RWPE1 (cell line): Measurements from ENCODE around the gene HK1.
"Not testable (repeated sequence)": the region's sequence is repeated elsewhere in the genome, so short reads cannot be mapped to it uniquely, and the experiment has no call there.

ENCODE experiments used
- CTCF ChIA-PET: fragments of 350-600 bp; sonication (Branson Sonifier 250); formaldehyde crosslinking; extraction: SDS; loops from one replicate; lab custom pipeline; 2021; lab: Yijun Ruan, JAX
- POLR2A ChIA-PET: fragments of 400-600 bp; formaldehyde crosslinking; extraction: SDS; loops from one replicate; lab custom pipeline; 2020; ENCODE audit warnings: antibody characterized with exemption; ENCODE audit not compliant: low non-redundant PET; lab: Yijun Ruan, JAX
- DNase-seq: peaks from one replicate; pipeline ENCODE4 v3.0.0; 2012; ENCODE audit warnings: low spot score
- H3K27ac ChIP-seq: fragments of 450-650 bp; 2 replicates; pipeline ENCODE4 v1.5.1; 2017
- TF ChIP-seq, protein P1 (sequence below): fragments of 450-650 bp; conservative IDR thresholded peaks from 2 replicates; pipeline ENCODE4 v1.5.1; 2017; ENCODE audit warnings: low read depth, mild to moderate bottlenecking

Gene HK1

DNA sequence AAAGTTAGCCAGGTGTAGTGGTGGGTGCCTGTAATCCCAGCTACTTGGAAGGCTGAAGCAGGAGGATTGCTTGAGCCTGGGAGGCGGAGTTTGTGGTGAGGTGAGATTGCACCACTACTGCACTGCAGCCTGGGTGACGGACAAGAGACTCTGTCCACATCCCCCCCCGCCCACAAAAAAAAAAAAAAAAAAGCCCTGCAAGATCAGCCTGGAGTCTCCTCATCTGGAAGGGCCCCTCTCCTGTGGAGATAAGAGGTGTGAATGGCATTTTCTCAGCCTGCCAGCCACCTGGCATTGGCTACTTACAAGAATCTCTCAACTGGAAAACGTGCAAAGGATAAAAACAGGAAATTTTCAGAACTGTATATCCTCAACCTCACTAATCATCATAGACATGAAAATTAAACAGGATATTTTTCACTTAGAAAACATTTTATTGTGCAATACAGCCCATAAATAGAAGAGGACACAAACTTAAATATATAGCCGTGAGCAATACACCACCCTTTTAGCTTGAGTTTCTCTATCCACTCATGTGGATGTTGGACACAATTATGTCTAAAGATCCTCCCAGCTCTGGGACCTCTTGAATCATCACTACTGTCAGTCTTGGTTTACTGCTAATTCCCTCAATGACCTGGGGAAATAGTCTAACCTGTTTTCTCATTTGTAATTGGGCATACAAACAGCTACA lies 161.7 kb downstream of the HK1 start:
- peak overlapping the region; percentile 95 for H3K27ac ChIP-seq

DNA sequence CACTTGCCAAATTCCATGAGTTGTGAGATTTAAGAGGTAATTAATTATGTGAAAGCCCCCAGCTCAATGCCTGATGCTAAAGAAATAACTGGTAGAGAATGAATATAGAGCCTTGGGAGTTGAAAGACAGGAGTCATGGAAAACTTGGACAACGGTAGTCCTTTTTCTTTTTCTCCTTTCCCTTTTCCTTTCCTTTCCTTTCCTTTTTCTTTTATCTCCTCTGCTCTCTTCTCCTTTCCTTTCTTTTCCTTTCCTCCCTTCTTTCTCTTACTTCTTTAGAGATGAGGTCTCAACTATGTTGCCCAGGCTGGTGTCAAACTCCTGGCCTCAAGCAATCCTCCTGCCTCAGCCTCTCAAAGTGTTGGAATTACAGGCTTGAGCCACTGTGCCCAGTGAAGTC lies 165.1 kb downstream of the HK1 start:
- ChIA-PET POLR2A (no interaction called here), CTCF (interaction anchor here (0.6 kb wide), 1 partner anchor 193 kb away, joined by 6 read pairs; no protein-coding TSS in a partner anchor)
- no peak overlapping the region for H3K27ac ChIP-seq
- DNase-seq, result no peak
- TF ChIP-seq, protein P1, sequence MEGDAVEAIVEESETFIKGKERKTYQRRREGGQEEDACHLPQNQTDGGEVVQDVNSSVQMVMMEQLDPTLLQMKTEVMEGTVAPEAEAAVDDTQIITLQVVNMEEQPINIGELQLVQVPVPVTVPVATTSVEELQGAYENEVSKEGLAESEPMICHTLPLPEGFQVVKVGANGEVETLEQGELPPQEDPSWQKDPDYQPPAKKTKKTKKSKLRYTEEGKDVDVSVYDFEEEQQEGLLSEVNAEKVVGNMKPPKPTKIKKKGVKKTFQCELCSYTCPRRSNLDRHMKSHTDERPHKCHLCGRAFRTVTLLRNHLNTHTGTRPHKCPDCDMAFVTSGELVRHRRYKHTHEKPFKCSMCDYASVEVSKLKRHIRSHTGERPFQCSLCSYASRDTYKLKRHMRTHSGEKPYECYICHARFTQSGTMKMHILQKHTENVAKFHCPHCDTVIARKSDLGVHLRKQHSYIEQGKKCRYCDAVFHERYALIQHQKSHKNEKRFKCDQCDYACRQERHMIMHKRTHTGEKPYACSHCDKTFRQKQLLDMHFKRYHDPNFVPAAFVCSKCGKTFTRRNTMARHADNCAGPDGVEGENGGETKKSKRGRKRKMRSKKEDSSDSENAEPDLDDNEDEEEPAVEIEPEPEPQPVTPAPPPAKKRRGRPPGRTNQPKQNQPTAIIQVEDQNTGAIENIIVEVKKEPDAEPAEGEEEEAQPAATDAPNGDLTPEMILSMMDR, result no peak

More for the DNA sequence above, 161.7 kb downstream of the HK1 start:
- DNase-seq, result peak; percentile 62
- ChIA-PET CTCF (interaction anchor here (0.6 to 2.0 kb wide), 4 partner anchors 10 to 67 kb away, joined by 4 to 12 read pairs (median 6); no protein-coding TSS in a partner anchor), POLR2A (no interaction called here)
- TF ChIP-seq, protein P1, result no peak

DNA sequence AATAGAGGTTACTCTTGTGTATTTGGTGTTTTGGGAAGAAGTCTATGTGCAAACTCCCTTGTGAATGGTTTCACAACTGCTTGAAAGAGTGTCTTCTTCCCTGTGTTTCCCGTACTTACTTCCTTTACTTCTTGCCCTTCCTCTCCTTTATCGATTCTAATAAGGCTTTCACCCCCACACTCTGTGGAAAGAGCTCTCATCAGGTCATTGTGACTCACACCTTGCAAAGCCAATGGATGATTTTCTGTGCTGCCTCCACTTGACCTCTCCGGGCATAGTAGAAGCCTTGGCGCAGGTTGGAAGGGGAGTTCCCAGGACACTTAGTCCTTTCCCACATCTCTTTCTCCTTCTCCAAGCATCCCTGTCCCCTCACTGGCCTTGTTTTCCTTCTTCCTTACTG lies 166.7 kb downstream of the HK1 start:
- no peak for DNase-seq
- H3K27ac ChIP-seq, result no peak overlapping the region
- ChIA-PET CTCF (interaction anchor here (0.6 to 1.0 kb wide), 3 partner anchors 37 to 1316 kb away, joined by 3 to 4 read pairs (median 3); no protein-coding TSS in a partner anchor), POLR2A (no interaction called here)
- TF ChIP-seq, protein P1, result no peak

GRCh38 chr10:69446229-69446628 lies 167.9 kb downstream of the HK1 start:
- CTCF ChIA-PET, result no interaction called here
- DNase-seq, result no peak
- POLR2A ChIA-PET, result no interaction called here
- H3K27ac ChIP-seq, result peak overlapping the region; percentile 67
- TF ChIP-seq, protein P1, result no peak

GRCh38 chr10:69446650-69447151 lies 168.4 kb downstream of the HK1 start:
- TF ChIP-seq, protein P1, result no peak
- ChIA-PET POLR2A (no interaction called here), CTCF (interaction anchor here (0.5 to 0.6 kb wide), 2 partner anchors 8 to 19 kb away, joined by 3 read pairs; no protein-coding TSS in a partner anchor)
- H3K27ac ChIP-seq, result peak overlapping the region; percentile 67
- DNase-seq, result peak; percentile 86

GRCh38 chr10:69449841-69450240 lies 171.5 kb downstream of the HK1 start:
- no peak for DNase-seq
- POLR2A ChIA-PET, result interaction anchor here (0.6 kb wide), 2 partner anchors 20 to 75 kb away, joined by 4 to 5 read pairs; no protein-coding TSS in a partner anchor
- TF ChIP-seq, protein P1, result no peak; the same call in 1 of the 2 replicates
- H3K27ac ChIP-seq, result no peak overlapping the region
- CTCF ChIA-PET, result interaction anchor here (1.0 to 1.5 kb wide), 3 partner anchors 10 to 39 kb away, joined by 5 to 8 read pairs (median 6); no protein-coding TSS in a partner anchor

DNA sequence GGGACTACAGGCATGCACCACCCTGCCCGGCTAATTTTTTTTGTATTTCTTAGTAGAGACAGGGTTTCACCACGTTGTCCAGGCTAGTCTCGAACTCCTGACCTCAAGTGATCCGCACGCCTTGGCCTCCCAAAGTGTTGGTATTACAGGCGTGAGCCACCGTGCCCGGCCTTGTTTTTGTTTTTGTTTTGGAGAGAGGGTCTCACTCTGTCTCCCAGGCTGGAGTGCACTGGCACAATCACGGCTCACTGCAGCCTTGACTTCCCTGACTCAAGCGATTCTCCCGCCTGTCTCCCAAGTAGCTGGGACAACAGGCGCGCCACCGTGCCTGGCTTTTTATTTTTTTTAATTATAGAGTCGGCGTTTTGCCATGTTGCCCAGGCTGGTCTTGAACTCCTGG lies 172.1 kb downstream of the HK1 start:
- H3K27ac ChIP-seq, DNase-seq, POLR2A ChIA-PET: not testable (repeated sequence)
- CTCF ChIA-PET, result interaction anchor here (0.6 to 1.5 kb wide), 4 partner anchors 10 to 81 kb away, joined by 3 to 6 read pairs (median 4); no protein-coding TSS in a partner anchor
